Stimulated activated CD8-positive, alpha-beta memory T cell treated with anti-CD3 and anti-CD28 coated beads, Interleukin-4, amount 100 ng/mL, for 48 hours (primary cell): ENCODE data around the gene ITGA6.

Source experiments
- DNase-seq: peaks from one replicate; pipeline ENCODE4 v3.0.0-alpha.2; 2020

The ITGA6 gene

DNA sequence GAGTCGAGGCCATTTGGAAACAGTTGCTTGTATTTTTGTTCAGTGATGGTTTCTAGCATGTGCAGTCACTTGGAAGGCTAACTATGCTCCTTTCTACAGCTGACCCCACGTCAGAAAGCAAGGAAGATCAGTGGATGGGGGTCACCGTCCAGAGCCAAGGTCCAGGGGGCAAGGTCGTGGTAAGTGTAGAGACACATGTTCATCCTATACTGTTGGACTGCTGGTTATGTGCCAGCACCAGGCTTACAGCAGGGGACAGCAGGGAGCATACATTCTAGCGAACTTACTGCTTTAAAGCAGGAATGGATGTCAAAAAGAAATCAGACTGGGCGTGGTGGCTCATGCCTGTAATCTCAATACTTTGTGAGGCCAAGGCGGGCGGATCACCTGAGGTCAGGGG, 40.0 kb downstream of the ITGA6 start:
- DNase-seq: no peak

DNA sequence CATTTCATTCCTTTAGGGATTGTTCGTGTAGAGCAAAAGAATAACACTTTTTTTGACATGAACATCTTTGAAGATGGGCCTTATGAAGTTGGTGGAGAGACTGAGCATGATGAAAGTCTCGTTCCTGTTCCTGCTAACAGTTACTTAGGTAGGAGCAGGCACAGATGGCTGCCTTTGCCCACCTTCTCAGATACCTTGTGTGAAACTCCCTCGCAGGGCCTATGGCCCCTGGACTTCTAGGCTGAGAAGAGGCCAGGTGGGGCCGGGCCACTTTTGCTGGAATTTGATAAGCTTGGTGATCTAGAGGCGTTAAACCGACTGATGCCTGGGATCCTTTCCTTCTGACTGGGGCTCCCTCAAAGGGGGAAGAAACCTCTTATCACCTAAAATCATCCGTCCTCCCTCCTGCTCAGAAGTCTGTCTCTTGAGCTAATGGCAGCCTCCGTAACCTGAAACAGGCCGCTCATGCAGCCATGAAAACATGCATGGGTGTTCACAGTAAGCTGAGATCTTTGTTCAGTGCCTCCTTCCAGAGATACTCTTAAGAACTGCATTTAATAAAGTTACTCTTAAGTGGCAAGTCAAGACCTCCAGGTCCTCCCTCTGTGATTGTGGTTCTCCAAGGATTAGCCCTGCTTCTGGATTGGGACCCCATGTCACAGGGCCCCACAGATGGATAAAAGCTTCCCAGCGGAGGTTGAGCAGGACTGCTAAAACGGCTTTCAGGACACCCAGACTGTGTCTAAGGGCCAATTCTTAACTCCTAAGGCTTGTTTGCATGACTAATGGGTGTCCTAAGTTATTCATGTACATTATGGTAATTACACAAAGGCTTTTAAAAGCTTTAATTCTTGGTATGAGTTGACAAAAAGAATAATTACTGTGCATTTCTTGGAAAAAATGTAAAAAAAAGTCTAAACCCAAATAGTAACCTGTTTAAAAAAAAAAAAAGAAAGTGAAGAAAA, 43.9 kb downstream of the ITGA6 start:
- DNase-seq: no peak

DNA sequence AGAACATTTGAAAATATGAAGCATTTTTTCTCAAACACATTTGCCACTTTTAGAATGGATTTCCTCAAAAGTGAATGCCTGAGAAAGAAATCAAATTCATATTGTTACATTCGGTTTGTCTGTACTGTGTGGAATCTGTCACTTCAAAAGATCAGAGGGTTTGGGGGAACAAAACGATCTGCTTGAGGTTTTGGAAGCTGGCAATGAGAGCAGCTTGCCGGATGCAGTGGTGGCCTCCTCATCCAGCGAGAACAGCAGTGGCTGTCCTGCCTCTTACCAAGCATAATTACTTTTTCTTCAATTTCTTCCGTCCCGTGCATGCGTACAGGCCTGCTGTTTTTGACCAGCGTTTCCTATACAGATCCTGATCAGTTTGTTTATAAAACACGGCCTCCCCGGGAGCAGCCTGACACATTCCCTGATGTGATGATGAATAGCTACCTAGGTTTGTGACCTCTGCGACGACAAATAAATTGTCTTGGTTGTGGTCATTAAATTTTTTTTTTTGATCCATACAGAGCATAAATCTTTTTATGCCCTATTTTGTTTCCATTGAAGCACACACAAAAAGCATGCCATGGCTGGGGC, 45.2 kb downstream of the ITGA6 start:
- no peak for DNase-seq

DNA sequence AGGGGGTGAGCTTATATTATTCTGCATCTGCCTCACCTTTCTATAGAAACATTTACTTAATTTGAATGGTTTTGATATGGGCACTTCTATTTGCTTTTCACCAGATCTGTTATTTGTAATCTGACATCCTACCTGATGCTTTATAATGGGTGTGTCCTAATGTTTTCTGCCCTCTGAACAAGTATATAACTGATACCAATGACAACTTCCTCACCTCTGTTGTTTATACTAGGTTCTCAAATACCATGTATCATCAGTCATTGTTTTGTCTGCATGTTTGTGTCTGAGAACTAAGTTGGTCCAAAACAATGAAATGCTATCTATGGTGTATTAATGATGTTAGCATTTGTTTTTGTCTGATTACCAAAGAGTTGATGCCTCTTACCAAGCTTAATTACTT, 45.8 kb downstream of the ITGA6 start:
- no peak for DNase-seq

DNA sequence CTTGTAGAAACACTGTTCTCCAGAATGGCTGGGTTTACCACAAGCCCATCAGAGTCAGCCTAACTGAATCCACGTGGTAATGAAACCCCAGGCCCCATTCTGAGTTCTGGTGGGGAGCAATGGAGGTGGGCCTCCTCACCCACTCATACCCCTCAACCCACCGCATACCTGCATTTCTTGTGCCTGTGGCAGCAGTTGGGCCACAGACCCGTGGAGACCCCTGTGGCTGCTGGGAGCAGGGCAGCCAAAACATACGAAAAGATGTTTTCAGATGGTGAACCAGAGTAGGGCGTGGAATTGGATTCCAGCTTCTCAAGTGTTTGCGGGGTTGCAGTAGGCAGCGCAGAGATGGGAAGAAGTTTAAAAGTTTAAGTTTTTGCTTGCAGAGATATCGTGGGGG, 51.0 kb downstream of the ITGA6 start:
- DNase-seq: no peak

DNA sequence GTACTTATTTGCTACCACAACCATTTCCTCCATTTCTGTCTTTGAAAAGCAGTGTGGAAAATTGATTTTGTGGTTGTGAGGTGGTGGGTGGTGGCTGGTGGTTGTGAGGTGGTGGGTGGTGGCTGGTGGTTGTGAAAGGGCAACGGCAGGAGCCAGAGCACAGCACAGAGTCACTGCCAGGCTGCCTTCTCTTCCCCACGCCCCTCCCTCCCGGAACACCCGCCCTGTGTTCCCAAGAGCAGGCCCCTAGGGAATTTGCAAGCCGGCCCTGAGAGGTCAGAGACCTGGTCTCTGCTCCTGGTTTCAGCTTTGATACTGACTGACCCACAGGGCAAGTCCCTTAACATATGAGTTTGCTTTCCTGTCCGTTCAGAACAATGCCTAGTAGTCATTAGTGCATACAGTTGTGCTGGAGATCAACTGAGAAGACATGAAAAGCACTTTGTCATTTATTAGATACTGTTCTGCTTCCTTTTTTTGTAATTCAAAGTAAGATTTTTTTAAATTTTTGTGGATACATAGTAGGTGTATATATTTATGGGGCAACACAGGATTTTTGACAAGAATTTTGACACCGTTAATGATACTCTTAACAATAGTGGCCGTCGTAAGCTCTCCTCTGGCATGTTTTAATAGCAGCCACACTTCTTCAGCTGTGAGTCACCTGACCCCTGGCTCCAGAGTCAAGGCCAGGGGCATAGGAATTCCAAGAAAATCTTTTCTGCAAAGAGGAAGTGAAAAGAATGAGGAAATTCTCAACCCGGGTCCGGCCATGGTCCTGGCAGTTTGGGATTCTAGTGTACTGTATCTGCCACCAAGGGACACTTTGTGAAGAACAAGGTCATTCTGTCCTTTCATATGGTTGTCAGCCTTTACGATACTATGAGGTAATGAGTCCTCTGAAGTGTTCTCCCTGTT, 53.2 kb downstream of the ITGA6 start:
- DNase-seq: peak; percentile 44

DNA sequence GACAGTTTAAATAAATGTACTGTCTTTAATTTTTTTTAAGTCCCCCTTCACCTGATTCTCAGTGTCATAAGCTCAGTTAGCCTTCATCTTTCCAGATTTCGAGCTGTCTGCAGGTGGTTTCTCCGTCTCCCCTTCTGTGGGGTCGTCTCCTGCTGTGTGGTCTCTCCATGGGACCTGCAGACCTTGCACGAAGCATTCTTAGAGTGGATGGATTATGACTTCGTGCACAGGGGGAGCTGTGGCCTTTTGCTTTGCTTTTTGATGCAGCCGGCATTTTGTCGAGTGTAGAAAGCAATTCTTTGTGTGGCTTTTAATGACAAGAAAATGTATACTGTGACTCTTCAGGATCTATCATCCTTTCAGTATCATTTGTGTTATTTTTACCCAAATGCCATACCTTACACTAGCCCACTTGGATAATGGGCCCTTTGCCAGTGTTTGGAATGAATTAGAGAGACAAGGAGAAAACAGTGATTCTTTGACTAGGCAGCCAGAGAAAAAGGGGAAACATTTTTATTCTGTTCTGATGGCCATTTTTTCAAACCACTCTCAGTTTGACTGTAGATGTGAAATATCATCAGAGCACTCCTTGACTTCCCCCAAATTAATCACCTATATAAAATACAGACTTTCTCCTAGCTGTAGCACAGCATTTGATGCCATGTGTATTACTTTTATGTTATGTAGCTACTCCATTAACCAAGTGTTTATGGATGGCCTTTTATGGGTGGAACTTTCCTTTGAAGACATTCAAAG, 54.3 kb downstream of the ITGA6 start:
- DNase-seq: no peak

DNA sequence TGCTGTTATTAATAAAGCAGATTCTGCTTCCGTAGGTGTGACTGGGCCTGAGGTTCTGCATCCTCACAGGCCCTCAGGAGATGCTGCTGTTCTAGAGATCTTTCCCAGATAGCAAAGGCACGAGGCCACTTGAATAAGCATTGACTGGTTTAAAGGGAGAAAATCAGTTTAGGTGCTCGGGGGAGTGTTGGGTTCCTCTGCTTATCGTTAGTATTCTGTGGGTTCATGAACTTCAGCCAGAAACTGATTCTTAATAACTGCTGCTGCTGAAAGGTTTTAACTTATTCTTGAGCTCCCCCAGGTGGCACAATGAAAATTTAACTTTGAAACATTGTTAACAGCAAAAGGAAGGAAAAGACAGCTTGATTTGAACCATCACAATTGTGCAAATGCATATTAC, 56.9 kb downstream of the ITGA6 start:
- no peak for DNase-seq

DNA sequence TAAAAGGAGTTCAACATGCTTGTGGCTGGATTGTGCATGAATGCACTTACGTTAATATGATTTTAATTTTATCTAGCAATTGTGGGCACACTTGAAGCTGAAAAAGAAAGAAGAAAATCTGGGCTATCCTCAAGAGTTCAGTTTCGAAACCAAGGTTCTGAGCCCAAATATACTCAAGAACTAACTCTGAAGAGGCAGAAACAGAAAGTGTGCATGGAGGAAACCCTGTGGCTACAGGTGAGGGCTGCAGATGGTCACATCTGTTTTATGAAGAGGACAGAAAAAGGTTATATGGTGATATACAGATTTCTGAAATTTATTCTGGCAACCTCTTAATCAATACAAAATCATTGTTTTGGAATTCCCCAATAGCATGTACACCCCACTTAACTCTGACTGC, 57.3 kb downstream of the ITGA6 start:
- DNase-seq: no peak

DNA sequence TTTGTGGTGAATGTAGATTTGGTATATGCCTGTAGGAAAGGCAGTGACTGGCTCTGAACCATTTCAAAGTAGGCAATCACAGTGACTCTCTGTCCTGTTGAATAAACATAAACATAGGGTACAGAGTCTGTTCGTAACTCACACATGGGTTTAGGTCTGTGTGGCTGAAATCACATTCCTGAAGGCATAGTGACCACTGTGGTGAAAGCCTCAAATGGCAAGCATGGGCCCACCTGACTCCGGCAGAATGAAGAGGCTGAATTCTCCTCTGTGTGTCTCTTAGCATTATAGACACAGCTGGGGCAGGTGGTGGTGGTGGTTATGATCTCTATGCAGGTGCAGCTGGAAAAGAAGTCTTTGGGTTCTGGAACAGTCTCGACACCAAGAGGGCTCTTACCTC, 61.2 kb downstream of the ITGA6 start:
- DNase-seq: no peak

DNA sequence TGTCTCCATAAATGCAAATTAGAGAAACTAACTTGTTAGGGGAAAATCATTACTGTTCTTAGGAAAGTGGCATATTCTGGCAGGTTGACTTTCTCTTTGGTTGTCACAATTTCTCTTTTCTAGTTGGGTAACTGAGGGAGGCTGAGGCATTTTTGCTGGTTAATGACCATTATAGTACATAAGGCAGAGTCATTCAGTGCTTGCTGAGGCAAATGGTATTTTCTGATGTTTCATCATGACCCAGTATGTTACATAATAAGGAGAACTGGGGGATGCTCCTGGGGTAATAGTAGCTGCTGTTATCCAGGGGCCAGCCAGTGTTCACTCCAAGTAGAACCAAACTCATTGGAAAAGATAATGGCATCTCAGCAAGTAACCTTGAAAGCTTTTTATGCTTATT, 62.3 kb downstream of the ITGA6 start:
- no peak for DNase-seq

DNA sequence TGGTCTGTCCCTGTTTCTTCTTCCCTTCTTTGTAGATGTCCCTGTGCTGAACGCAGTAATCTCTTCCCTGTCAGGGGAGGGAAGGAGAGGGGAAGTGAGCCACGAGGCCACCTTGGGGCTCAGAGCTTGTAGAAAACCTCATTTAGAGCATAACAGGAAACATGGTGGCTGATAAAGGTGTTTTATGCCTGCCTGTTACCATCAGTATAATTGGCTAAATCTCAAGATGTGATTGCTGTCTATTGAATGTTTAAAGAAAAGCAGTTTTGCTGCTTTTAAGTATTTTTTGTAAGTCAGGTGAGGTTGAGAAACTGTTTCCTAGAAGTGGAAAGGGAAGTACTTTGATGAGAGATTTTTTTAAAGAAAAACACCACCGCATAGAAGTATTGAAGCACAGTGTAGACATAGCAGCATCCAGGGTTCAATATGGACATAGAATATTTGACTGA, 68.8 kb downstream of the ITGA6 start:
- DNase-seq: no peak

DNA sequence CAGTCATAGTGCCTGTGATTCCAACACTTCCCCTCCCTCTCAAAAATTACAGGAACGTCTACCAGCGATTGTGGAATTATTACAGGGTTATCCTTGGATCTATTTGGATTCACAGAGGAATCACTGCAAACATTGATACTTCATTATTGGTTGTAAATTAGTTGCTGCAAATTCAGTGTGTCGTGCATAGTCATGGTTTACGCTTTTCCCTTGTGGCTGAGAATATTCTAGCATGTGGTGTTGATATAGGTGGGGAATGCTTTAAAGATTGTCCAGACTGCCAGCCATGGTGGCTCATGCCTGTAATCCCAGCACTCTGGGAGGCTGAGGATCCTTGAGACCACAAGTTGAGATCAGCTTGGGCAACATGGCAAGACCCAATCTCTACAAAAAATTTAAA, 79.8 kb downstream of the ITGA6 start:
- DNase-seq: no peak

DNA sequence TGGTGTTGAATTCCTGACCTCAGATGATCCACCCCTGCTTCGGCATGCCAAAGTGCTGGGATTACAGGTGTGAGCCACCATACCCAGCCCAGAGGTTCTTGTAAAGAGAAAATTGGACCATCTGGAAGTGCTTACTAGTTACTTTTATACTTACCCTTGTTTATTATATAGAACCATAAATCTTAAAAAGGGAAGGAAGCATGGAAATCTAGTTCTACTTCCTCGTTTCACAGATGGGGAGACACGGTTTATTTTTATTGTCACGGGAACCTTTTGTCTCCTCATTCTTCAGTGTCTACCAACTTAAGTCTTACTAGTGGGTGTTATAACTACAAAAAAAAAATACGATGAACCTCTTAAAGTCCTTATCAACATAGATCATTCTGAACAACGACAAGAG, 82.7 kb downstream of the ITGA6 start:
- DNase-seq: no peak

DNA sequence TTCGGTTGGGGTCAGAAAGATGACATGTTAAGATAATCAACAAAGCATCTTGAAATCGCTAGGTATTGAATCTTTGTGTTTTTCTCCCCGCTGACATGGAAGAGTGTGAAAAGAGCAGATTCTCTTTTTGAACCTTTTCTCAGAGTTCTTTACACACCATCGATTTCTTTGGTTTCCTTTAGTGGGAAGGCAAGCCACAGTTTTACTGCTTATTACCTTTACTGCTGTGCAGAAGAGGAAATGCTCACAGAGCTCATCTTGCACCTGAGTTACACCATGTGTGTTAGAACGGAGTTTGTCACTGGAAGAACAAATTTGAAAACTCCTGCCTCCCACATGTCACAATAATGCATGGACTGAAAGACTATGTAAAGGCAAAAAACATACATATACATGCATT, 83.2 kb downstream of the ITGA6 start:
- no peak for DNase-seq

DNA sequence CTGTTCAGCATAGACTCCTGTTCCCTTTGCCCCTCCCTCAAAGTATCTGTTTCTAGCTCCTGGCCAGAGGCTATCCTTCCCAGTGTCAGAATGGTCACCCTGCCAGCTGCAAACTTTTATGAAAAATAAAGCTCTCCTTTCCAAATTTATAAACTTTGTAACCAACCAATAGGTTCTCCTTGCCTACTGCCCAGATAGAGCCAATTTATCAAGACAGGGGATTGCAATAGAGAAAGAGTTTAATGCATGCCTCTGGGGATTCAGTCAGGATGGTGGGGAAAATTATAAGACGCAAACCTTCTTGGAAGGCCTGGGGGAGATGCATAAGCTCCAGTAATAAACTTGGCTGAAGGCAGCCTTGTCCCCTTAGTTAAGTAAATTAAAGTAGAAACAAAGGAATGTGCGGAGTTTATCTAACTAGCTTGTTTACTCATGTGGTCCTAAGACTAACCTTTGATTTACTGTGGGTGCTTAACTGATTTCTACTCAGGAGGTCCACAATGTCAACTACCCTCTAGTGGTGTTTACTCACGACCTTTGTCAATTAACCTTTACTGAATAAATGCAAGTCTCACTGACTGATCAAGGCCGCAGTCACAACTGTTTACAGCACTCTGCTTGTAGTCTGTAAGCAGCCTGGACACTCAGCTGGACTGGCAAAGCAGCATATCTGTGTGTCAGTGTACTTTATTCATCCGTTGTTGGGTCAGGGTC, 85.6 kb downstream of the ITGA6 start:
- no peak for DNase-seq

DNA sequence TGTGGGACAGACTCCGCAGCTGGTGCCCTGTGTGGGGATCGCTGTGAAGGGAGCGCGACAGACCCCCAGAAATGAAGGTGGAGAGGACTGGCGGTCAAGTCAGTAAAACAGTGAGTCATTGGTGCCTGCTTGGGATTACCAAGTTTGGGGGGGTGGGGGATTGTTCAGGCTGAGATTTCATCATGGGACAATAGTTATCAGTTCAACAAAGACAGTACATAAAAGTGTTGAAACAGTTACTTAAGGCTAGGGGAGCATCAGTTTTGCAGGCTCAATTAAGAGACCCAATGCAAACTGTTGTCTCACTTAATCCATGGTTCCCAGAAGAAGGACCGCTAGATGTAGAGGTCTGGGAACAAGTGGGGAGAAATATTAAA, 86.1 kb downstream of the ITGA6 start:
- no peak for DNase-seq

DNA sequence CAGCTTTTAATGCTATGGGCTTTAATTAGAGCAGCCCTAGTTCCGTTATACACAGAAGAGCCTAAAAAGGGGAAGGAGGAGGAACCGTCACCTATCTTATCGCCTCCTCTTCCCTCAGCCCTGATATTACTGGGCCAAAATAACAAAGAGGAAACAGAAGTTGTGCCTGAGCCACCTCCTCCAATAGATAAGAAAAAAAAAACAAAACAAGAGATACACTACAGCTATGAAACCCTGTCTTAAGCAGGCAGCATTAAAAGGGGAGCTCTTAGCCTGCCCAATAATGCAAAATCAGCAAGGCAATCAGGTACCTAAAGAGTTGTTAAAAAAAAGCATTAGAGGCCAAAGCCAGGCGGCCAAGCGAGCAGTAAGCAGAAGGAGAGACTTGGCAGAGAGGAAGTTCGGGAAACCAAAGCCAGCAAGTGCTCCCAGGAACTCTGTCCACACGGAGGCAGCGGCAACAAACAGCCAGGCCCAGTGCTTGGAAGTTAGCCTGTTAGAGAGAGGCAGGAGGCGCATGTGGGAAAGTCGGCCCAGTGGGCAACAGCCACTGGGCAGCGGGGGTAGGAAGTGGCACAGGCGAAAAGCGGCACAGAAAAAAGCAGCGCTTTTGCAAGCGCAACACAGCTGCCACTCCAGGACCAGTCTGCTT, 86.7 kb downstream of the ITGA6 start:
- no peak for DNase-seq

DNA sequence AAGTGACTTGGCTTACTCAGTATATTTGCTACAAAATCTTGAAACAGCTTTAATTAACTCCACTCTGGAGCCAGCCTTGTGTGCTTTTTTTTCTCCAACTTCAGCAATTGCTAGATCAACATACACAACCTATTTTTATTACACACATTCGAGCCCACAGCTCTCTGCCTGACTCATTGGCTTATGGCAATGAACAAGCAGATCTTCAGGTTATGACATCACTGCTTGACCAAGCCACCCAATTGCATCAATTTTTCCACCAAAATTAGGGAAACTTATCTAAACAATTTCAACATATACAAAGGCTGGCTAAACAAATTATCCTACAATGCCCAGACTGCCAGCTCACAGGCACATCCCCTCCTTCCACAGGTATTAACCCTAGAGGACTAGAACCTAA, 88.9 kb downstream of the ITGA6 start:
- no peak for DNase-seq

DNA sequence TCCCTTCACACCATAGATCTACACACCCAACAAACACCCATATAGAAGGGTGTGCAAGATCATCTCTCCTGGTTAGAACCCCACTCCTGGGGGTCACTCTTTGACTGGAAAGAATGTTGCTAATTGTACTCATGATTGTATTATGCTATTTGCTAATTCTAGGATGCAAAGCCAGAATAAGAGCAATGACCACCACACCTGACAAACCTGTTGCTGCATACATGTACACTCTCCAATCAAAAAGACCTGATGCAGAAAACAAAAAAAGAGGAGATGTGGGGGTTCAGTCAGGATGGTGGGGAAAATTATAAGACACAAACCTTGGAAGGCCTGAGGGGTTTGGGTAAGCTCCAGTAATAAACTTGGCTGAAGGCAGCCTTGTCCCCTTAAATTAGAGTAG, 91.6 kb downstream of the ITGA6 start:
- no peak for DNase-seq

DNA sequence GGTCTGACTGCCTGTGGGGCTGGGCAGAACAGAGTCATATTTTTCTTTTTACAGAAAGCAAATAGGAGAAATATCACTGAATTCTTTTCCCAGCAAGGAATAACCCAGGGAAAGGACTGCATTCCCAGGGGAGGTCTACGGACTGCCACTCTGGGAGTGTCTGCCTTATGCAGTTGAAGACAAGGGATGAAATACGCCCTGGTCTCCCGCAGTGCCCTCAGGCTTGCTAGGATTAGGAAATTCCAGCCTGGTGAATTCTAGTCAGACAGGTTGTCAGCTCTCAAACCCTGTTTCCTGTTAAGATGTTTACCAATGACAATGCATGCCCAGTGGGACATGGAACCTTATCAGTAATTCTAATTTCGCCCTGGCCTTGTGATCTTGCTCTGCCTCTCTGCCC, 98.2 kb downstream of the ITGA6 start:
- DNase-seq: no peak

DNA sequence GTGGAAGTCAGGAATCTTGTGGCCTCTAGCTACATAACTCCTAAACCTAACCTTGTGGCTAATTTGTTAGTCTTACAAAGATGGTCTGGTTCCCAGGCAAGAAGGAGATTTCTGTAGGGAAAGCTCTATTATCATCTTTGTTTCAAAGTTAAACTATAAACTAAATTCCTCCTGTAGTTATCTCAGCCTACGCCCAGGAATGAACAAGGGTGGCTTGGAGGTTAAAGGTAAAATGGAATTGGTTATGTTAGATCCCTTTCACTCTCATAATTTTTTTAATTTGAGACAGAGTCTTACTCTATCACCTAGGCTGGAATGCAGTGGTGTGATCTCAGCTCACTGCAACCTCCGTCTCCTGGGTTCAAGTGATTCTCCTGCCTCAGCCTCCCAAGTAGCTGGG, 103.9 kb downstream of the ITGA6 start:
- DNase-seq: no peak
